ENCODE data around the gene NDUFAF8.

NDUFAF8 gene

DNA sequence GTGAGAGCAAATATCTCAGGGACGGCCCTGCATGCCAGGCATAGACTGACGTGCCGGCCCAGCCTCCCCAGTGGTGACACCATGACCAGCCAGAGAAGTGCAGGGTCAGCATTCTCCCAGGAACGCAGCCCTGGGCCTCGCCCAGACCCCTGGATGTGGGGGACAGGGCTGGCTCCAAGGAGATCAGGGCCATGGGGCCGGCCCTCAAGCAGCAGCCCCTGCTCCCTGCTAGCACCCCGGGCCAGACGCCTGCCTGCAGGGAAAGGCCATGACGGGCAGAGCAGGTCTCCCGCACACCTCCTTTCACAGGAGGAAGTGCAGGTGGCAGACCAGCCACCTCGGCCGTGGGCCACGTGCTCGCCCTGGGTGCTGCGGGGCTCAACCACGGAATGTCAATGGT is 9.5 kb downstream of the NDUFAF8 start:
- no peaks in the 10 kb centered on the region for H3K9me3 ChIP-seq (ENCODE audit: control insufficient read depth, low read length)
- no peak overlapping the region for H3K27ac ChIP-seq (ENCODE audit: low read depth, low read length, severe bottlenecking)
- WGBS, 2 experiments (ENCODE audit: insufficient coverage in 2 of 2), result 93% methylated on average over 14 of the region's 16 CpGs
- H3K4me1 ChIP-seq (ENCODE audit: control insufficient read depth, insufficient read depth, low read length, poor library complexity, severe bottlenecking), result peaks cover 8% of the 10 kb centered on the region
- H3K36me3 ChIP-seq (ENCODE audit: control insufficient read depth, insufficient read depth, low read length), result peaks cover 25% of the 10 kb centered on the region
- H3K4me3 ChIP-seq (ENCODE audit: extremely low read depth, insufficient read depth, low read length, poor library complexity, severe bottlenecking), result no peak overlapping the region

DNA sequence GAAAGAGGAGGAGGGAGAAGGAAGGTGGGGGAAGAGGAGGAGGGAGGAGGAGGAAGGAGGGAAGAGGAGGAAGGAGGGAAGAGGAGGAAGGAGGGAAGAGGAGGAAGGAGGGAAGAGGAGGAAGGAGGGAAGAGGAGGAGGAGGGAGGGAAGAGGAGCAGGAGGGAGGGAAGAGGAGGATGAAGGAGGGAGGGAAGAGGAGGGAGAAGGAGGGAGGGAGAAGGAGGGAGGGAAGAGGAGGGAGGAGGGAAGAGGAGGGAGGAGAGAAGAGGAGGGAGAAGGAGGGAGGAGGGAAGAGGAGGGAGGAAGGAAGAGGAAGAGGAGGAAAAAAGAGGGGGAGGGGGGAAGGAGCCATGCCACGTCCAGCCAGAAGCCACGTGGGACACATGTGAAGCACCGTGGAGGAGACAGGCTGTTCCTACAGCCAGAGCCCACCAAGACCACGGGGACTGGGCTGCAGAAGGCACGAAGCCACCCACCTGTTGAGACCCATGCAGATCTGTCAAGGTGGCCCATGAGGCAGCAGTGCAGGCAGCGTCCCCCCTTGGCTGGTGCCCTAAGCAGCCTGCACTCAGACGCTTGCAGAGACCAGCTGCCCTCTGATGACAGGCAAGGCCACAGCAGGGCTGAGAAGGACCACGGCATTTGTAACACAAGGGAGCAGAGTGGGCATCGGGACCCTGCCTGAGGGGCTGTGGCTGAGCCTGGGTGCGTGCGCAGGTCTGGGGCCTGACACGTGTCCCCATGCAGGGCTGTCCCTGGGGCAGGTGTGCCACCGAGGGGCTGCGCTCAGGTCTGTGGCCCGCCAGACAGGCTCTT is 10.3 kb downstream of the NDUFAF8 start:
- H3K9me3 ChIP-seq (ENCODE audit: control insufficient read depth, low read length), result no peaks in the 10 kb centered on the region
- H3K27ac ChIP-seq (ENCODE audit: low read depth, low read length, severe bottlenecking), result no peak overlapping the region
- no peak overlapping the region for H3K4me3 ChIP-seq (ENCODE audit: extremely low read depth, insufficient read depth, low read length, poor library complexity, severe bottlenecking)
- 91% methylated on average over 13 to 15 of the region's 15 CpGs for WGBS, 2 experiments (ENCODE audit: insufficient coverage in 2 of 2)
- H3K4me1 ChIP-seq (ENCODE audit: control insufficient read depth, insufficient read depth, low read length, poor library complexity, severe bottlenecking), result peaks cover 8% of the 10 kb centered on the region
- H3K36me3 ChIP-seq (ENCODE audit: control insufficient read depth, insufficient read depth, low read length), result peaks cover 22% of the 10 kb centered on the region

- Histone ChIP-seq H3K4me3 (ENCODE audit: extremely low read depth, insufficient read depth, low read length, poor library complexity, severe bottlenecking) (no peak overlapping the region), H3K9me3 (ENCODE audit: control insufficient read depth, low read length) (no peaks in the 10 kb centered on the region), H3K27ac (ENCODE audit: low read depth, low read length, severe bottlenecking) (no peak overlapping the region), H3K4me1 (ENCODE audit: control insufficient read depth, insufficient read depth, low read length, poor library complexity, severe bottlenecking) (peaks cover 8% of the 10 kb centered on the region), H3K36me3 (ENCODE audit: control insufficient read depth, insufficient read depth, low read length) (peaks cover 22% of the 10 kb centered on the region)
- 95% methylated on average over 25 to 31 of the region's 31 CpGs for WGBS, 2 experiments (ENCODE audit: insufficient coverage in 2 of 2)
Observed at GRCh38 chr17:81250286-81251093, 11.4 kb downstream of the NDUFAF8 start.

DNA sequence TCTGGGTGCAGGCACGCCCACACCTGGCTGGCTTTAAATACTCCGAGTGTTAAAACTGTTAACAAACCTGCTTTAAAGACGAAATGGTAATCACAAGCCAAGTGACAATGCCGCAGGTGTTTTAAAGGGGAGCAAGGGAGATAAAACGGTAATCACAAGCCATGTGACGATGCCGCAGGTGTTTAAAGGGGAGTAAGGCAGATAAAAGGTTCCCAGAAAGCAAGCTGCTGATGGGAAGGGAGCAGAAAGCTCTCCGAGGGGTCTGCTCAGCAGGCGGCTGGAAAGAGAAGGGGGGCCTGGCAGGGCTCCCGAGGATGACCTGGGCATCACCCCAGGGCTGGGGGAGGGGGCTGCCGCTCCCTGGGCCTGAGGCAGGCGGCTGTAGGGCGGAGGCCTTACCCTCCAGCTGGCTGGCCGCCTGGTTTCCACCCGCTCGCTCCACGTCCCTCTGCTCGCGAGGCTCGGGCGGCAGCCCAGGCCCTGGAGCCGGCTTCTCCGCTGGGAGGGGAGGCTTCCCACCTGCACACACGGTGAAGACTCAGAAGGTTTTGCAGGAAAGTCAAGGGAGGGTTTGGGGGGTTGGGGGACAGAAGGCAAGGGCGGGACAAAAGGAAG is 12.1 kb downstream of the NDUFAF8 start:
- H3K4me3 ChIP-seq (ENCODE audit: extremely low read depth, insufficient read depth, low read length, poor library complexity, severe bottlenecking), result no peak overlapping the region

DNA sequence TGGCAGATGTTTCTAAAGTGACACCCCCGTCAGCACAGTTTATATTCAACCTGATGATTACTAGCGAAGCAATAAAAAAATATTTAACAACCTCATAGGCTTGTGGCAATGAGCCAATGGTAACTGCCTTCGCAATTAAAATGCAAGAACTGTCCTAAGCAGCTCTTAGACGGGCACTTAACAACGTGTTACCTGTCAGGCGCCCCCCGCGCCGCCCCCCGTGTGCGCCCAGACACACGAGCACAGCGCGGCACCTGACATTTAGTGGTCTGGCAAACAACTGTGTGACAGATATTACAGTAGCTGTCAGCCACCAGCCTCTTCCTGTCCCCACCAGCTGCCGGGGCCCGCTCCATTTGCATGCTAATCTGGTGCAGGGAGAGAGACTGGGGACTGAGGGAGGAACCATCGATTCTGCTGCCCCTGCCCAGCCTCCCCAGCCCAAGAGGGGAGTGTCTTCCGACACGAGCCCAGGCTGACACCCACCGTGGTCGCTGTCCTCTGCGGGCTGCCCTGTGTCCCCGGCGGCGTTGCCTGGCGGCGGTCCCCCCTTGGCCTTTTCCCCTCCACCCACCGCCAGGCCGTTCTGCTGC is 12.7 kb downstream of the NDUFAF8 start:
- no peak overlapping the region for H3K27ac ChIP-seq (ENCODE audit: low read depth, low read length, severe bottlenecking)

More for the DNA sequence above, 12.1 kb downstream of the NDUFAF8 start:
- Histone ChIP-seq H3K36me3 (ENCODE audit: control insufficient read depth, insufficient read depth, low read length) (peaks cover 22% of the 10 kb centered on the region), H3K4me1 (ENCODE audit: control insufficient read depth, insufficient read depth, low read length, poor library complexity, severe bottlenecking) (peaks cover 8% of the 10 kb centered on the region), H3K27ac (ENCODE audit: low read depth, low read length, severe bottlenecking) (no peak overlapping the region), H3K9me3 (ENCODE audit: control insufficient read depth, low read length) (no peaks in the 10 kb centered on the region)
- 87 to 90% methylated on average over 17 to 22 of the region's 25 CpGs for WGBS, 2 experiments (ENCODE audit: insufficient coverage in 2 of 2)

DNA sequence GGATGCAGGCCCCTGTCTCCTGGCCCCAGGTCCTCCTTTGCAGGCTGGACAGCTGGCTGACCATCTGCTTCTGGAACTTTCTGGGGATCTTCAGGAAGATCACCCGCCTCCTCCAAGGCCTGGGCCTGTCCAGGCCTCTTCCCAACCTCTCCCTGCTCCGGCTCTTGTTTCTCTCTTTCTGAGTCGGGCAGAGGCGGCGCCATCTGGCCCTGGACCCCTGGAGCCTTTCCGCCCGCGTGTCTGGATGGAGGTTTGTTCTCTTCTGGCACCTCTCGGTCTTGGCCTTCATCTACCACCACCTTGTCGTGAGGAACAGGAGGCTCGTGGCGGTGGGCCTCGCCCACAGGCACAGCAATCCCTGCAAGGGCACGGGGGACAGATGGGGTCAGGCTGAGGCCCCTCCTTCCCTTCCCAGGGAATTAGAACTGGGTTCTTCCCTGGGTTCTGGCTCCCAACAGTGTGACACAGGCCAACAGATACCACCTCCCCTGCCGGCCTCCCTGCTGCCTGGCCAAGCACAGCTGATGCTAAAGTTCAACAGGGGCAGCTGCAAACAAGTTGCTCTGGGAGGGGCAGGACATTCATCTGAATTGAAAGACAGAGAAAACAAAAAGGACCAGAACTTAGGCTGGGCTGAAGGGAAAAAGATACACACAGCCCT is 13.3 kb downstream of the NDUFAF8 start:
- Histone ChIP-seq H3K4me3 (ENCODE audit: extremely low read depth, insufficient read depth, low read length, poor library complexity, severe bottlenecking) (no peak overlapping the region), H3K9me3 (ENCODE audit: control insufficient read depth, low read length) (no peaks in the 10 kb centered on the region), H3K27ac (ENCODE audit: low read depth, low read length, severe bottlenecking) (no peak overlapping the region), H3K4me1 (ENCODE audit: control insufficient read depth, insufficient read depth, low read length, poor library complexity, severe bottlenecking) (peaks cover 8% of the 10 kb centered on the region), H3K36me3 (ENCODE audit: control insufficient read depth, insufficient read depth, low read length) (peaks cover 27% of the 10 kb centered on the region)
- WGBS, 2 experiments (ENCODE audit: insufficient coverage in 2 of 2), result 84 to 92% methylated on average over 11 to 13 of the region's 15 CpGs

More for the DNA sequence above, 12.7 kb downstream of the NDUFAF8 start:
- Histone ChIP-seq H3K9me3 (ENCODE audit: control insufficient read depth, low read length) (no peaks in the 10 kb centered on the region), H3K36me3 (ENCODE audit: control insufficient read depth, insufficient read depth, low read length) (peaks cover 22% of the 10 kb centered on the region), H3K4me3 (ENCODE audit: extremely low read depth, insufficient read depth, low read length, poor library complexity, severe bottlenecking) (no peak overlapping the region), H3K4me1 (ENCODE audit: control insufficient read depth, insufficient read depth, low read length, poor library complexity, severe bottlenecking) (peaks cover 12% of the 10 kb centered on the region)
- WGBS, 2 experiments (ENCODE audit: insufficient coverage in 2 of 2), result 74 to 76% methylated on average over 27 to 29 of the region's 29 CpGs

GRCh38 chr17:81252987-81253329 is 13.8 kb downstream of the NDUFAF8 start:
- Histone ChIP-seq H3K36me3 (ENCODE audit: control insufficient read depth, insufficient read depth, low read length) (peaks cover 28% of the 10 kb centered on the region), H3K4me3 (ENCODE audit: extremely low read depth, insufficient read depth, low read length, poor library complexity, severe bottlenecking) (no peak overlapping the region), H3K4me1 (ENCODE audit: control insufficient read depth, insufficient read depth, low read length, poor library complexity, severe bottlenecking) (peaks cover 6% of the 10 kb centered on the region), H3K27ac (ENCODE audit: low read depth, low read length, severe bottlenecking) (no peak overlapping the region), H3K9me3 (ENCODE audit: control insufficient read depth, low read length) (no peaks in the 10 kb centered on the region)
- 78 to 83% methylated on average over 15 of the region's 15 CpGs for WGBS, 2 experiments (ENCODE audit: insufficient coverage in 2 of 2)

GRCh38 chr17:81253358-81254131 is 14.4 kb downstream of the NDUFAF8 start:
- Histone ChIP-seq H3K4me3 (ENCODE audit: extremely low read depth, insufficient read depth, low read length, poor library complexity, severe bottlenecking) (no peak overlapping the region), H3K27ac (ENCODE audit: low read depth, low read length, severe bottlenecking) (no peak overlapping the region), H3K36me3 (ENCODE audit: control insufficient read depth, insufficient read depth, low read length) (peaks cover 28% of the 10 kb centered on the region), H3K4me1 (ENCODE audit: control insufficient read depth, insufficient read depth, low read length, poor library complexity, severe bottlenecking) (peaks cover 6% of the 10 kb centered on the region), H3K9me3 (ENCODE audit: control insufficient read depth, low read length) (no peaks in the 10 kb centered on the region)
- WGBS, 2 experiments (ENCODE audit: insufficient coverage in 2 of 2), result 60 to 63% methylated on average over 13 to 14 of the region's 19 CpGs

DNA sequence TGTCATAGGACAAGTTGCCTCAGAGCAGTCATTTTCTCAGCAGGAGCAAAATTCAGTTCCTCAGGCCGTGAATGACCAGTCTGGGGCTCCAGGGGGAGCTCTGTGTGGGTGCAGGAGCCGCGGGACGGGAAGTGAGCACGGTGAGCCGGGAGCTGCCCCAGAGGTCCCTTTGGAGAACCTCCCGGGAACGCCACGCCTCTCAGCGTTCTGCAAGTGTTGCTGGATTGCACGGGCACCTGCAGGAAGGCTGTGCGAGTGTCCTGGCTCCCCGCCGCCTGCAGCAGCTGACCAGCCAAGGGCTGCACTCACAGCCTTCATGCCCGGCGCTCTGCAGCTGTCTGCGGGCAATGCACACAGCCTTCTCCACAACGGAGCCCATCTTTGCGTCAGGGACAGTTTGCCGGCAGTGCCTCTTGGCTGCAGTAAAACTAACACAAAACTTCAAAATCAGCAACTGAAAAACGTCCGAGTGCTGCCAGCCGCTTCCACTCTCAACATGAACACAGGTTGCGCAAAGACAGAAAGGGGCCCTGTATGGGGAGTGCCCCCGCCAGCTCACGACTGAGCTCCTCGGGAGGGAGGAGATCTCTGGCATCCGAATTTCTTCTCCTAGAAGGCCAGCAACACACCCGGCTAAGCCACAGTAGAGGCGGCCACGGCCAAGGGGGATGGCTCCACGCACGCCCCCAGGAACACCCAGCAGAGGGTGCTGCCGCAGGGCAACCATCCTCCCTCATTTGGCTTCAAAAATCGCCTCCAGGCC is 16.0 kb downstream of the NDUFAF8 start:
- Histone ChIP-seq H3K9me3 (ENCODE audit: control insufficient read depth, low read length) (no peaks in the 10 kb centered on the region), H3K4me1 (ENCODE audit: control insufficient read depth, insufficient read depth, low read length, poor library complexity, severe bottlenecking) (peaks cover 6% of the 10 kb centered on the region), H3K27ac (ENCODE audit: low read depth, low read length, severe bottlenecking) (no peak overlapping the region), H3K36me3 (ENCODE audit: control insufficient read depth, insufficient read depth, low read length) (peaks cover 27% of the 10 kb centered on the region), H3K4me3 (ENCODE audit: extremely low read depth, insufficient read depth, low read length, poor library complexity, severe bottlenecking) (no peak overlapping the region)
- WGBS, 2 experiments (ENCODE audit: insufficient coverage in 2 of 2), result 58 to 65% methylated on average over 30 to 34 of the region's 35 CpGs

Data from mesodermal cell (in vitro differentiated cells).